HepG2 (cell line): ENCODE measurements around the gene TRIM59. TPM values are rescaled to one million over a fixed set of nuclear protein-coding genes. Genes with fewer than 3 reads are reported as not detected.

Experiments used
- CENPX ChIP-seq: sonication (generic); formaldehyde crosslinking; IDR thresholded peaks from 2 replicates; pipeline ENCODE4 v1.9.0; 2021; ENCODE audit warnings: mild to moderate bottlenecking, missing genetic modification reagents, moderate library complexity
- CREB1 ChIP-seq, 2 experiments: fragments of 450-650 bp in 1 of 2; IDR thresholded peaks; 2 replicates each; pipeline ENCODE4 v1.6.1; 2016 to 2017; ENCODE audit warnings: control low read depth in 1 of 2, mild to moderate bottlenecking in 1 of 2, missing compliant biosample characterization in 1 of 2, missing genetic modification characterization in 1 of 2
- ELF3 ChIP-seq: IDR thresholded peaks from 2 replicates; pipeline ENCODE4 v1.6.1; 2016; ENCODE audit warnings: missing genetic modification reagents, missing compliant biosample characterization
- EP300 ChIP-seq, 3 experiments: sonication (generic) in 1 of 3; formaldehyde crosslinking in 1 of 3; IDR thresholded peaks; 2 replicates each; pipeline versions ENCODE4 v1.5.1 to v1.6.1; 2011 to 2020; ENCODE audit warnings: low read depth in 2 of 3, low read length in 2 of 3, borderline replicate concordance in 1 of 3, improper control_type of control experiment in 1 of 3, mild to moderate bottlenecking in 1 of 3, missing genetic modification reagents in 1 of 3, moderate library complexity in 1 of 3
- GTF3A ChIP-seq: sonication (generic); formaldehyde crosslinking; conservative IDR thresholded peaks from 2 replicates; pipeline ENCODE4 v1.4.0; 2020; ENCODE audit warnings: mild to moderate bottlenecking, missing genetic modification reagents
- HHEX ChIP-seq: IDR thresholded peaks from 2 replicates; pipeline ENCODE4 v1.6.1; 2016; ENCODE audit warnings: control low read depth
- IKZF1 ChIP-seq: fragments of 450-650 bp; IDR thresholded peaks from 2 replicates; pipeline ENCODE4 v1.7.1; 2016
- KDM5B ChIP-seq: sonication (generic); formaldehyde crosslinking; IDR thresholded peaks from 2 replicates; pipeline ENCODE4 v1.4.0; 2020; ENCODE audit warnings: missing genetic modification reagents, mild to moderate bottlenecking, borderline replicate concordance
- MEIS2 ChIP-seq: sonication (generic); formaldehyde crosslinking; IDR thresholded peaks from 2 replicates; pipeline ENCODE4 v1.9.0; 2021; ENCODE audit warnings: mild to moderate bottlenecking, missing genetic modification reagents
- PCBP2 ChIP-seq: fragments of 200-400 bp; formaldehyde crosslinking; optimal IDR thresholded peaks from 2 replicates; pipeline ENCODE3; 2018; ENCODE audit warnings: low read length, low read depth; ENCODE audit not compliant: poor library complexity, severe bottlenecking
- TRIM24 ChIP-seq: sonication (generic); formaldehyde crosslinking; IDR thresholded peaks from 2 replicates; pipeline ENCODE4 v1.8.0; 2022; ENCODE audit warnings: mild to moderate bottlenecking, missing genetic modification reagents
- ZBTB26 ChIP-seq: IDR thresholded peaks from 2 replicates; pipeline ENCODE4 v1.6.1; 2016; ENCODE audit warnings: missing compliant biosample characterization, missing genetic modification reagents, borderline replicate concordance
- ZBTB3 ChIP-seq: sonication (generic); formaldehyde crosslinking; IDR thresholded peaks from 2 replicates; pipeline ENCODE4 v1.4.0; 2020; ENCODE audit warnings: low read depth, mild to moderate bottlenecking, moderate library complexity, missing genetic modification reagents, borderline replicate concordance
- ZBTB38 ChIP-seq: sonication (generic); formaldehyde crosslinking; IDR thresholded peaks from 2 replicates; pipeline ENCODE4 v1.5.1; 2020; ENCODE audit warnings: mild to moderate bottlenecking, missing genetic modification reagents
- ZNF234 ChIP-seq: sonication (generic); formaldehyde crosslinking; conservative IDR thresholded peaks from 2 replicates; pipeline ENCODE4 v1.5.1; 2020; ENCODE audit warnings: mild to moderate bottlenecking, missing genetic modification reagents
- ZNF274 ChIP-seq: sonication (generic); formaldehyde crosslinking; IDR thresholded peaks from 2 replicates; pipeline ENCODE4 v1.5.1; 2020; ENCODE audit warnings: mild to moderate bottlenecking, missing genetic modification reagents
- ZNF446 ChIP-seq: sonication (generic); formaldehyde crosslinking; IDR thresholded peaks from 2 replicates; pipeline ENCODE4 v1.5.0; 2020; ENCODE audit warnings: mild to moderate bottlenecking, missing genetic modification reagents
- ZNF614 ChIP-seq: IDR thresholded peaks from 2 replicates; pipeline ENCODE4 v1.6.1; 2018; ENCODE audit warnings: missing biosample characterization, missing genetic modification reagents, inconsistent platforms, borderline replicate concordance
- ZNF713 ChIP-seq: sonication (generic); formaldehyde crosslinking; IDR thresholded peaks from 2 replicates; pipeline ENCODE4 v1.4.0; 2020; ENCODE audit warnings: mild to moderate bottlenecking, missing genetic modification reagents
- ZNF777 ChIP-seq: sonication (generic); formaldehyde crosslinking; IDR thresholded peaks from 2 replicates; pipeline ENCODE4 v1.4.0; 2020; ENCODE audit warnings: missing genetic modification reagents
- polyA plus RNA-seq, 8 experiments: library from polyadenylated mRNA; depleted of rRNA in 3 of 8; stranded (reverse) in 7 of 8; unstranded in 1 of 8; fragments of >200 nt; fragmentation: Illumina TruSeq in 4 of 8; extraction: Trizol in 4 of 8; gene quantifications; 2 replicates each; pipeline versions ENCODE4 v1.2.1 to v1.2.3, GENCODE V29; 2011 to 2016; ENCODE audit warnings: low read depth in 4 of 8, missing spikeins in 1 of 8, mixed read lengths in 1 of 8; ENCODE audit not compliant: insufficient read depth in 1 of 8
- total RNA-seq, 5 experiments: library from RNA; depleted of rRNA; stranded (reverse); fragments of >200 nt; fragmentation: Illumina TruSeq; extraction: Trizol; gene quantifications; 2 replicates each; pipeline ENCODE4 v1.2.3, GENCODE V29; 2016; ENCODE audit warnings: low read depth in 1 of 5
- TF ChIP-seq, protein P1 (sequence below): sonication (generic); formaldehyde crosslinking; IDR thresholded peaks from 2 replicates; pipeline ENCODE4 v1.8.1; 2023; ENCODE audit warnings: mild to moderate bottlenecking, missing genetic modification reagents
- TF ChIP-seq, protein P2 (sequence below): sonication (generic); formaldehyde crosslinking; IDR thresholded peaks from 2 replicates; pipeline ENCODE4 v1.4.0; 2020; ENCODE audit warnings: missing genetic modification reagents
- TF ChIP-seq, protein P3 (sequence below): sonication (generic); formaldehyde crosslinking; IDR thresholded peaks from 2 replicates; pipeline ENCODE4 v1.4.0; 2020; ENCODE audit warnings: missing genetic modification reagents

TRIM59 gene
- total and polyA plus RNA-seq, 2 of the 13 experiments (the other 11 are each of a cell fraction or from before 2014, with no cell fraction given): 1.3 to 3.2 TPM

- TF ChIP-seq ZNF713 (CRISPR knock-in tag) (no peak), EP300 (IDR thresholded peaks at IDR 0.05; ENCODE audit: low read depth in 2 of 2, low read length in 2 of 2) (no peak), EP300 (CRISPR knock-in tag; IDR thresholded peaks at IDR 0.05; ENCODE audit: borderline replicate concordance) (no peak), HHEX (CRISPR knock-in tag) (no peak), MEIS2 (CRISPR knock-in tag) (no peak), ZNF614 (CRISPR knock-in tag) (no peak), CREB1 (IDR thresholded peaks at IDR 0.05) (no peak), CREB1 (CRISPR knock-in tag; IDR thresholded peaks at IDR 0.05) (no peak), ZNF777 (CRISPR knock-in tag) (no peak), ZNF446 (no peak), ZBTB3 (no peak), ZBTB26 (no peak), PCBP2 (no peak), ZNF274 (no peak), IKZF1 (no peak), GTF3A (CRISPR knock-in tag) (no peak), CENPX (CRISPR knock-in tag) (no peak), TRIM24 (CRISPR knock-in tag) (no peak), ZBTB38 (CRISPR knock-in tag) (no peak), ELF3 (CRISPR knock-in tag) (no peak), ZNF234 (CRISPR knock-in tag) (no peak), KDM5B (CRISPR knock-in tag) (peak; percentile 75; the same call in 1 of the 2 replicates)
- TF ChIP-seq, protein P1, sequence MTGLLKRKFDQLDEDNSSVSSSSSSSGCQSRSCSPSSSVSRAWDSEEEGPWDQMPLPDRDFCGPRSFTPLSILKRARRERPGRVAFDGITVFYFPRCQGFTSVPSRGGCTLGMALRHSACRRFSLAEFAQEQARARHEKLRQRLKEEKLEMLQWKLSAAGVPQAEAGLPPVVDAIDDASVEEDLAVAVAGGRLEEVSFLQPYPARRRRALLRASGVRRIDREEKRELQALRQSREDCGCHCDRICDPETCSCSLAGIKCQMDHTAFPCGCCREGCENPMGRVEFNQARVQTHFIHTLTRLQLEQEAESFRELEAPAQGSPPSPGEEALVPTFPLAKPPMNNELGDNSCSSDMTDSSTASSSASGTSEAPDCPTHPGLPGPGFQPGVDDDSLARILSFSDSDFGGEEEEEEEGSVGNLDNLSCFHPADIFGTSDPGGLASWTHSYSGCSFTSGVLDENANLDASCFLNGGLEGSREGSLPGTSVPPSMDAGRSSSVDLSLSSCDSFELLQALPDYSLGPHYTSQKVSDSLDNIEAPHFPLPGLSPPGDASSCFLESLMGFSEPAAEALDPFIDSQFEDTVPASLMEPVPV (CRISPR knock-in tag): 0 out of 2 replicates have a peak, but pooled peaks have one; percentile 37
- TF ChIP-seq, protein P2, sequence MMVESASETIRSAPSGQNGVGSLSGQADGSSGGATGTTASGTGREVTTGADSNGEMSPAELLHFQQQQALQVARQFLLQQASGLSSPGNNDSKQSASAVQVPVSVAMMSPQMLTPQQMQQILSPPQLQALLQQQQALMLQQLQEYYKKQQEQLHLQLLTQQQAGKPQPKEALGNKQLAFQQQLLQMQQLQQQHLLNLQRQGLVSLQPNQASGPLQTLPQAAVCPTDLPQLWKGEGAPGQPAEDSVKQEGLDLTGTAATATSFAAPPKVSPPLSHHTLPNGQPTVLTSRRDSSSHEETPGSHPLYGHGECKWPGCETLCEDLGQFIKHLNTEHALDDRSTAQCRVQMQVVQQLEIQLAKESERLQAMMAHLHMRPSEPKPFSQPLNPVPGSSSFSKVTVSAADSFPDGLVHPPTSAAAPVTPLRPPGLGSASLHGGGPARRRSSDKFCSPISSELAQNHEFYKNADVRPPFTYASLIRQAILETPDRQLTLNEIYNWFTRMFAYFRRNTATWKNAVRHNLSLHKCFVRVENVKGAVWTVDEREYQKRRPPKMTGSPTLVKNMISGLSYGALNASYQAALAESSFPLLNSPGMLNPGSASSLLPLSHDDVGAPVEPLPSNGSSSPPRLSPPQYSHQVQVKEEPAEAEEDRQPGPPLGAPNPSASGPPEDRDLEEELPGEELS (CRISPR knock-in tag): no peak
- TF ChIP-seq, protein P3, sequence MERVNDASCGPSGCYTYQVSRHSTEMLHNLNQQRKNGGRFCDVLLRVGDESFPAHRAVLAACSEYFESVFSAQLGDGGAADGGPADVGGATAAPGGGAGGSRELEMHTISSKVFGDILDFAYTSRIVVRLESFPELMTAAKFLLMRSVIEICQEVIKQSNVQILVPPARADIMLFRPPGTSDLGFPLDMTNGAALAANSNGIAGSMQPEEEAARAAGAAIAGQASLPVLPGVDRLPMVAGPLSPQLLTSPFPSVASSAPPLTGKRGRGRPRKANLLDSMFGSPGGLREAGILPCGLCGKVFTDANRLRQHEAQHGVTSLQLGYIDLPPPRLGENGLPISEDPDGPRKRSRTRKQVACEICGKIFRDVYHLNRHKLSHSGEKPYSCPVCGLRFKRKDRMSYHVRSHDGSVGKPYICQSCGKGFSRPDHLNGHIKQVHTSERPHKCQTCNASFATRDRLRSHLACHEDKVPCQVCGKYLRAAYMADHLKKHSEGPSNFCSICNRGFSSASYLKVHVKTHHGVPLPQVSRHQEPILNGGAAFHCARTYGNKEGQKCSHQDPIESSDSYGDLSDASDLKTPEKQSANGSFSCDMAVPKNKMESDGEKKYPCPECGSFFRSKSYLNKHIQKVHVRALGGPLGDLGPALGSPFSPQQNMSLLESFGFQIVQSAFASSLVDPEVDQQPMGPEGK (CRISPR knock-in tag): no peak
These were observed 546 bp downstream of the TRIM59 start (continued) for GRCh38 chr3:160448845-160449635.
